Astrocyte of the spinal cord (primary cell): ENCODE data around the gene PEX26.

ENCODE experiments used
- DNase-seq: peaks from one replicate; pipeline ENCODE4 v3.0.0; 2011; ENCODE audit warnings: low read depth, low spot score
- H3K4me3 ChIP-seq: 2 replicates; pipeline ENCODE4 v1.5.1; 2011; ENCODE audit warnings: low read depth, mild to moderate bottlenecking, low read length, moderate library complexity
- CTCF ChIP-seq: IDR thresholded peaks from 2 replicates; pipeline ENCODE4 v1.5.1; 2012; ENCODE audit warnings: low read depth, mild to moderate bottlenecking, low read length, inconsistent platforms
- in situ Hi-C: cut with HindIII; loops from 2 replicates; pipeline ENCODE4 v1.10.0; 2017; ENCODE audit warnings: low sequenced_read_pairs

PEX26 gene

GRCh38 chr22:18077639-18078328, at the start of gene PEX26:
PEX26 (plus strand) TSS chr22:18077990; CDS start chr22:18078377, 387 bp downstream.
- peak; percentile 96 for DNase-seq
- in situ Hi-C loops, result no loop called here
- TF ChIP-seq CTCF, result no peak
- peak within 1 kb of the TSS; percentile 96 for H3K4me3 ChIP-seq

GRCh38 chr22:18028817-18029527, 48.8 kb upstream of the PEX26 start:
- no peak for DNase-seq
- no peak for TF ChIP-seq CTCF
- in situ Hi-C loops, result no loop called here
- no peak overlapping the region for H3K4me3 ChIP-seq

- H3K4me3 ChIP-seq, result no peak overlapping the region
- in situ Hi-C loops, result no loop called here
- no peak for DNase-seq
- TF ChIP-seq CTCF, result no peak
These were observed 48.0 kb upstream of the PEX26 start for GRCh38 chr22:18029686-18030267.

GRCh38 chr22:18031695-18032454, 45.9 kb upstream of the PEX26 start:
- H3K4me3 ChIP-seq, result no peak overlapping the region
- peak; percentile 93 for DNase-seq
- in situ Hi-C loops, result no loop called here
- TF ChIP-seq CTCF, result no peak

- peak; percentile 64 for DNase-seq
- no peak for TF ChIP-seq CTCF
- in situ Hi-C loops, result no loop called here
- no peak overlapping the region for H3K4me3 ChIP-seq
These were observed 45.2 kb upstream of the PEX26 start for GRCh38 chr22:18032455-18033101.
